H9 (cell line): Measurements from ENCODE around the gene KCNIP3. TPM values are rescaled to one million over a fixed set of nuclear protein-coding genes. Genes with fewer than 3 reads are reported as not detected.

Source experiments
- DNase-seq: peaks from one replicate; pipeline ENCODE4 v3.0.0-alpha.2; 2017
- H2AFZ ChIP-seq: one replicate; pipeline ENCODE4 v1.6.1; 2013; ENCODE audit warnings: mild to moderate bottlenecking, low read length, control low read depth, moderate library complexity
- H2AK5ac ChIP-seq: 2 replicates; pipeline ENCODE4 v1.6.1; 2013; ENCODE audit warnings: low read length, control low read depth, mixed read lengths; ENCODE audit not compliant: insufficient read length
- H2BK120ac ChIP-seq: one replicate; pipeline ENCODE4 v1.6.1; 2013; ENCODE audit warnings: low read depth, mild to moderate bottlenecking, low read length, control low read depth, inconsistent platforms; ENCODE audit not compliant: poor library complexity, severe bottlenecking
- H2BK12ac ChIP-seq: 2 replicates; pipeline ENCODE4 v1.6.1; 2013; ENCODE audit warnings: low read length, control low read depth, mixed read lengths, low read depth; ENCODE audit not compliant: insufficient read length
- H2BK15ac ChIP-seq: 2 replicates; pipeline ENCODE4 v1.6.1; 2013; ENCODE audit warnings: low read depth, low read length, control low read depth
- H2BK20ac ChIP-seq: one replicate; pipeline ENCODE4 v1.6.1; 2013; ENCODE audit warnings: low read depth, mild to moderate bottlenecking, low read length, control low read depth, inconsistent platforms; ENCODE audit not compliant: poor library complexity, severe bottlenecking
- H2BK5ac ChIP-seq: 2 replicates; pipeline ENCODE4 v1.6.1; 2013; ENCODE audit warnings: low read length, control low read depth, mixed read lengths; ENCODE audit not compliant: insufficient read length
- H3K14ac ChIP-seq: 2 replicates; pipeline ENCODE4 v1.6.1; 2013; ENCODE audit warnings: low read length, control low read depth; ENCODE audit not compliant: insufficient read depth
- H3K18ac ChIP-seq: 2 replicates; pipeline ENCODE4 v1.6.1; 2013; ENCODE audit warnings: low read depth, mild to moderate bottlenecking, mixed read lengths, low read length, control low read depth; ENCODE audit not compliant: insufficient read length
- H3K23ac ChIP-seq: 2 replicates; pipeline ENCODE4 v1.6.1; 2013; ENCODE audit warnings: low read length, control low read depth, mixed read lengths, low read depth; ENCODE audit not compliant: insufficient read length
- H3K23me2 ChIP-seq: 2 replicates; pipeline ENCODE4 v1.6.1; 2013; ENCODE audit warnings: low read depth, mild to moderate bottlenecking, mixed read lengths, low read length, control low read depth; ENCODE audit not compliant: insufficient read length, poor library complexity, severe bottlenecking
- H3K27ac ChIP-seq: 2 replicates; pipeline ENCODE4 v1.5.1; 2013; ENCODE audit warnings: low read length, control low read depth, mixed read lengths, low read depth; ENCODE audit not compliant: insufficient read length
- H3K27me3 ChIP-seq: 2 replicates; pipeline ENCODE4 v1.6.1; 2013; ENCODE audit warnings: low read length, control low read depth, inconsistent platforms; ENCODE audit not compliant: insufficient read depth
- H3K4ac ChIP-seq: 2 replicates; pipeline ENCODE4 v1.6.1; 2013; ENCODE audit warnings: low read depth, mild to moderate bottlenecking, control low read depth, inconsistent platforms, low read length, moderate library complexity
- H3K4me1 ChIP-seq: 2 replicates; pipeline ENCODE4 v1.6.1; 2013; ENCODE audit warnings: low read length, control low read depth, inconsistent platforms; ENCODE audit not compliant: insufficient read depth
- H3K4me2 ChIP-seq: 2 replicates; pipeline ENCODE4 v1.6.1; 2013; ENCODE audit warnings: low read length, control low read depth, mixed read lengths; ENCODE audit not compliant: insufficient read length, insufficient read depth
- H3K56ac ChIP-seq: 2 replicates; pipeline ENCODE4 v1.6.1; 2013; ENCODE audit warnings: low read depth, mild to moderate bottlenecking, mixed read lengths, low read length, control low read depth; ENCODE audit not compliant: insufficient read length
- H3K79me1 ChIP-seq: 2 replicates; pipeline ENCODE4 v1.6.1; 2013; ENCODE audit warnings: low read depth, mild to moderate bottlenecking, moderate library complexity, low read length, control low read depth, inconsistent platforms; ENCODE audit not compliant: insufficient read depth, poor library complexity, severe bottlenecking
- H3K79me2 ChIP-seq: 2 replicates; pipeline ENCODE4 v1.6.1; 2013; ENCODE audit warnings: low read length, control low read depth, inconsistent platforms; ENCODE audit not compliant: insufficient read depth
- H3K9ac ChIP-seq: 2 replicates; pipeline ENCODE4 v1.6.1; 2013; ENCODE audit warnings: low read length, control low read depth, mixed read lengths; ENCODE audit not compliant: insufficient read length; ENCODE audit errors: extremely low read depth
- H3K9me3 ChIP-seq: one replicate; pipeline ENCODE4 v1.6.1; 2013; ENCODE audit warnings: low read depth, low read length, inconsistent platforms; ENCODE audit not compliant: control insufficient read depth
- H3T11ph ChIP-seq: one replicate; pipeline ENCODE4 v1.6.1; 2013; ENCODE audit warnings: mild to moderate bottlenecking, low read length, control low read depth, inconsistent platforms
- H4K20me1 ChIP-seq: one replicate; pipeline ENCODE4 v1.6.1; 2013; ENCODE audit not compliant: control insufficient read depth, insufficient read length, insufficient read depth
- H4K5ac ChIP-seq: 2 replicates; pipeline ENCODE4 v1.6.1; 2013; ENCODE audit warnings: low read depth, mild to moderate bottlenecking, mixed read lengths, low read length, control low read depth; ENCODE audit not compliant: insufficient read length
- H4K8ac ChIP-seq: replicated peaks from 2 replicates; pipeline ENCODE4 v1.6.1; 2013; ENCODE audit warnings: low read length, control low read depth, mixed read lengths, low read depth; ENCODE audit not compliant: insufficient read length
- H4K91ac ChIP-seq: 2 replicates; pipeline ENCODE4 v1.6.1; 2013; ENCODE audit warnings: low read depth, mild to moderate bottlenecking, moderate library complexity, mixed read lengths, low read length, control low read depth; ENCODE audit not compliant: insufficient read length
- H3K27ac Mint-ChIP-seq, 3 experiments: 2 replicates in 2 of 3; 3 replicates in 1 of 3; pipeline ENCODE4 v1.8.0; 2020 to 2021; ENCODE audit warnings: mixed read lengths in 3 of 3, mild to moderate bottlenecking in 1 of 3, moderate library complexity in 1 of 3
- H3K27me3 Mint-ChIP-seq: 2 replicates; pipeline ENCODE4 v1.8.0; 2021; ENCODE audit warnings: low read depth, mild to moderate bottlenecking, moderate library complexity, mixed read lengths
- H3K36me3 Mint-ChIP-seq, 3 experiments: 2 replicates in 2 of 3; 3 replicates in 1 of 3; pipeline ENCODE4 v1.8.0; 2020 to 2021; ENCODE audit warnings: low read depth in 3 of 3, mixed read lengths in 3 of 3; ENCODE audit not compliant: insufficient read depth in 1 of 3
- H3K4me1 Mint-ChIP-seq, 2 experiments: 2 replicates each; pipeline ENCODE4 v1.8.0; 2020; ENCODE audit warnings: mixed read lengths in 2 of 2
- H3K4me3 Mint-ChIP-seq, 2 experiments: 2 replicates in 1 of 2; 3 replicates in 1 of 2; pipeline ENCODE4 v1.8.0; 2020 to 2021; ENCODE audit warnings: mild to moderate bottlenecking in 2 of 2, mixed read lengths in 2 of 2, moderate library complexity in 1 of 2
- H3K9me3 Mint-ChIP-seq, 2 experiments: 2 replicates in 1 of 2; 3 replicates in 1 of 2; pipeline ENCODE4 v1.8.0; 2020; ENCODE audit warnings: mild to moderate bottlenecking in 2 of 2, mixed read lengths in 2 of 2, moderate library complexity in 1 of 2
- WGBS: extraction: QIAGEN DNeasy Blood & Tissue Kit; methylation state at CpG from one replicate; pipeline ENCODE4 v1.1.7; 2013; ENCODE audit warnings: missing lambda C conversion rate, low lambda C conversion rate, mixed read lengths; ENCODE audit not compliant: insufficient read length; ENCODE audit errors: extremely low coverage; 5-methylcytosine and 5-hydroxymethylcytosine counted together
- total RNA-seq: library from RNA; stranded (reverse); gene quantifications from 2 replicates; pipeline ENCODE4 v1.2.1, GENCODE V29; 2021
- TF ChIP-seq, protein P1 (sequence below): fragments of 200-600 bp; sonication (generic); conservative IDR thresholded peaks from 3 replicates; pipeline ENCODE4 v1.8.0; 2021; ENCODE audit warnings: antibody characterized with exemption, mild to moderate bottlenecking

The KCNIP3 gene
- total RNA-seq, 1 experiment from 2014 or later: 1.5 TPM

DNA sequence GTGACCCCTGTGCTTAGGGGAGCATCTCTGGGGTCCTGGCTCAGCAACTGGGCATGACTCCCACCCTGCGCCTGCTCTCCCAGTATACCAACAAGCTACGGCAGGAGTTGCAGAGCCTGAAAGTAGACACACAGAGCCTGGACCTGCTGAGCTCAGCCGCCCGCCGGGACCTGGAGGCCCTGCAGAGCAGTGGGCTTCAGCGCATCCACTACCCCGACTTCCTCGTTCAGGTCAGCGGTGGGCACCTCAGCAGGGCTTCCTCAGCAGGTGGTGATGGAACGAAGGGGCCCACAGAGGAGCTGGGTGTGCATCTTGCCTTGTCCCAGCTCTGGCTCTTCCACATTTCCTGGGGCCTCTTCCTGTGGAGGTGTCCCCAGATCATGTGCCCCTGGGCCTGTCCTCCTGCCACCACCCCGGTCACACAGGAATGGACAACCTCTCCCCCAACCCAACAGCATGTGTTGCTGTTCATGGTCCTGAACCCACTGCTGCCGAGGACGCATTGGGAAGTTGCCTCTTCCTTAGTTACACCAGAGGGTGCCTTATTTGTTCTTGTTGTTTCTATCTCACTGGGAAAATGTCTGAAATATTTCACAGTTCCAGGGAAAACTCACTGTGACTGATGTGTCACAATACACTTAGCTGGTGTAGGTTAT, 12.1 kb upstream of the KCNIP3 start:
- no peak overlapping the region for H2AK5ac ChIP-seq
- DNase-seq: no peak
- no peaks in the 10 kb centered on the region for H3K23me2 ChIP-seq
- TF ChIP-seq, protein P1, sequence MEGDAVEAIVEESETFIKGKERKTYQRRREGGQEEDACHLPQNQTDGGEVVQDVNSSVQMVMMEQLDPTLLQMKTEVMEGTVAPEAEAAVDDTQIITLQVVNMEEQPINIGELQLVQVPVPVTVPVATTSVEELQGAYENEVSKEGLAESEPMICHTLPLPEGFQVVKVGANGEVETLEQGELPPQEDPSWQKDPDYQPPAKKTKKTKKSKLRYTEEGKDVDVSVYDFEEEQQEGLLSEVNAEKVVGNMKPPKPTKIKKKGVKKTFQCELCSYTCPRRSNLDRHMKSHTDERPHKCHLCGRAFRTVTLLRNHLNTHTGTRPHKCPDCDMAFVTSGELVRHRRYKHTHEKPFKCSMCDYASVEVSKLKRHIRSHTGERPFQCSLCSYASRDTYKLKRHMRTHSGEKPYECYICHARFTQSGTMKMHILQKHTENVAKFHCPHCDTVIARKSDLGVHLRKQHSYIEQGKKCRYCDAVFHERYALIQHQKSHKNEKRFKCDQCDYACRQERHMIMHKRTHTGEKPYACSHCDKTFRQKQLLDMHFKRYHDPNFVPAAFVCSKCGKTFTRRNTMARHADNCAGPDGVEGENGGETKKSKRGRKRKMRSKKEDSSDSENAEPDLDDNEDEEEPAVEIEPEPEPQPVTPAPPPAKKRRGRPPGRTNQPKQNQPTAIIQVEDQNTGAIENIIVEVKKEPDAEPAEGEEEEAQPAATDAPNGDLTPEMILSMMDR: no peak
- Mint-ChIP-seq H3K4me3 (no peak overlapping the region), H3K27ac (no peak overlapping the region; a peak in 1 of 7 replicates), H3K36me3 (peaks cover under 1 to 2% (median 2%) of the 10 kb centered on the region in 3 experiments; a peak in 3 of 7 replicates), H3K4me1 (peaks cover 6 to 7% of the 10 kb centered on the region in 2 experiments), H3K9me3 (peaks cover 1 to 2% of the 10 kb centered on the region in 2 experiments), H3K27me3 (no peaks in the 10 kb centered on the region; the same call in 1 of the 2 replicates)
- no peak overlapping the region for H3K23ac ChIP-seq
- no peak overlapping the region for H2BK120ac ChIP-seq
- no peak overlapping the region for H3T11ph ChIP-seq
- H3K4me1 ChIP-seq: no peaks in the 10 kb centered on the region
- no peaks in the 10 kb centered on the region for H4K20me1 ChIP-seq
- no peak overlapping the region for H3K9ac ChIP-seq
- H3K4ac ChIP-seq: no peak overlapping the region
- no peak overlapping the region for H2BK5ac ChIP-seq
- H3K56ac ChIP-seq: no peak overlapping the region
- no peak overlapping the region for H2BK12ac ChIP-seq
- H2AFZ ChIP-seq: no peak overlapping the region
- H3K27ac ChIP-seq: no peak overlapping the region
- H3K79me1 ChIP-seq: no peaks in the 10 kb centered on the region
- no peak overlapping the region for H4K91ac ChIP-seq
- no peak overlapping the region for H4K8ac ChIP-seq
- no peak overlapping the region for H3K14ac ChIP-seq
- H3K79me2 ChIP-seq: no peaks in the 10 kb centered on the region
- no peak overlapping the region for H2BK20ac ChIP-seq
- no CpG with 5 or more reads among the region's 13 CpGs for WGBS
- H3K18ac ChIP-seq: no peak overlapping the region
- H4K5ac ChIP-seq: no peak overlapping the region
- H3K9me3 ChIP-seq: no peaks in the 10 kb centered on the region
- no peak overlapping the region for H2BK15ac ChIP-seq
- no peaks in the 10 kb centered on the region for H3K27me3 ChIP-seq
- no peak overlapping the region for H3K4me2 ChIP-seq
